HG02763 (cell line): Measurements from ENCODE around the gene TIMM10B.

ENCODE experiments used
- ATAC-seq: cut with Tn5 transposase; IDR thresholded peaks from one replicate; pipeline ENCODE4 v1.9.1; 2021; ENCODE audit warnings: mild to moderate bottlenecking, moderate library complexity; ENCODE audit not compliant: unreplicated experiment

The TIMM10B gene, protein sequence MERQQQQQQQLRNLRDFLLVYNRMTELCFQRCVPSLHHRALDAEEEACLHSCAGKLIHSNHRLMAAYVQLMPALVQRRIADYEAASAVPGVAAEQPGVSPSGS

DNA sequence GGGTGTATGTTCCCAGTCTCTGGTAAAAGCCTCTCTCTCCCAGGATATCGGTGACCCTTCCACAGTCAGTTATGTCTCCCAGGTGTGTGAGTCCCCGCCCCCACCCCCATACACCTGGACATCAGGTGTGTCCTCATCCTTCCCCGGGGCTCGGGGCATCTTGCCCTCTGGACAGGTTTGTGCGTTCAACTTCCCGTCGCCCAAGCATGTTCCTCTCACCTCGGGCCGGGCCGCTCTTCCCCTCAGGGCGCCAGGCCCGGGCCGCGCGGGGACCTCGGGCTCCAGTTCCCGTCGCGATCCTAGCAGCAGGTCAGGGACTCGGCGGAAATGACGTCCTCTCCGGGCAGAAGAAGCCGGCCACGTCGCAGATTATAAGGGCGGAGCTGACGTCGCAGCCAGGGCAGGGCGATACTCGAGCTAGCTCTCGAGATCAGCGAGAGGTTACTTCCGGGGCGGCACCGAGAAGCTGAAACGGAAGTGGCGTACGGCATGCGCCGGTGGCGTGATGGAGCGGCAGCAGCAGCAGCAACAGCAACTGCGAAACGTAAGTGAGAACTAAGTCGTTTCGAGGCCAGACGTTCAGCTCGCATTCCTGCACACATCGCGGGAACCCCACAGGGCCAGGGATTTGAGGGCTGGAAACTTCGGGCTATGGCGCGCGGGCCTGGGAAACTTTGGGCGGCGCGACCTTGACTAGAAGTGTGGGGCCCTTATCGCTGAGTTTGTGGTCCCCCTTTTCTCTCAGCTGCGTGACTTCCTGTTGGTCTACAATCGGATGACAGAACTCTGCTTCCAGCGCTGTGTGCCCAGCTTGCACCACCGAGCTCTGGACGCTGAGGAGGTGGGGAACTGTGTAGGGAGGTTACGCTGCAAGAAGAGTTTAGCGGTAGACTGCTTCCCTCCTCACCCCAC is at the start of gene TIMM10B, which contains the start of gene ARFIP2:
TSS of gene TIMM10B (plus strand) at position 490 of the 912 bp plus-strand sequence. CDS start at position 506, 16 bp downstream.
TSS of gene ARFIP2 (minus strand) at position 320 of the 912 bp plus-strand sequence. CDS start 910 bp downstream, outside the sequence.
- peak; percentile 99 for ATAC-seq

DNA sequence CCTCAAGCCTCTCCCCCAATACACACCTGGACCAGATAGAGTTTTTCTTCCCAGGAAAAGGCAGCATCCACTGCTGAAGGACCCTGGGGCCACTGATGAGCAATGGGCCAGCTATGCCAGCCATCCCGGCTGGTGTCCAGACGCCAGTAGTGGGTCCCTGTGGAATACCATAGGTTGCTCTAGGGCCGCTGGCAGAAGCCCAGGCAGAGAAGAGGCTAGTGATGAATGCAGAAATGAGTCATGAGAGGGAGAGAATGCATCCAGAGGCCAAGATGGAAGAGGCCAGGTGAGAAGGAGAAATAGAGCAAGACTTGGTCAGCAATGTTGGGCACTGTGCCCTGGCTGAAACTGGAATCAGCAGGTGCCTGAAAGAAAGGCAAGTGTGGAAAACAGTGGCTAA is 49.4 kb upstream of the TIMM10B start:
- ATAC-seq = no peak

DNA sequence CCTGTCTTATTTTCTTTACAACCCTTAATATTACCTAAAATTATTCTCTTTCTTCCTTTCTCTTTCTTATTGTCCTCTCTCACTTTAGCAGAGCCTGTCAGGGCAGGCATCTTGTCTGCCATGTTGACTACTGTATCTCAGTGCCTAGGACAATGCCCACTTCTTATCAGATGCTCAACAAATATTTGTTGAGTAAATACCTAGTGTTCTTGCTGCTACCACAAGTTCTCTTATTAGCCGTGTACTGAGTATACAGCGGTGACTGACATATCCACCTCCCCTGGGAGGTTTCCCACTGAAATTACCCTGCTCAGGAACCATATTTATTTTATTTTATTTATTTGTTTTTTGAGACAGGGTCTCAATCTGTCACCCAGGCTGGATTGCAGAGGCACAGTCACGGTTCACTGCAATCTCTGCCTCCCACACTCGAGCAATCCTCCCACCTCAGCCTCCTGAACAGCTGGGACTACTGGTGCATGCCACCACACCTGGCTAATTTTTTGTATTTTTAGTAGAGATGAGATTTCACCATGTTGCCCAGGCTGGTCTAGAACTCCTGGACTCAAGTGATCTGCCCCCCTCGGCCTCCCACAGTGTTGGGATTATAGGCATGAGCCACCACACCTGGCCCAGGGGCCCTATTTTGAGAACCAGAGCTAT is 47.2 kb upstream of the TIMM10B start:
- ATAC-seq = no peak

DNA sequence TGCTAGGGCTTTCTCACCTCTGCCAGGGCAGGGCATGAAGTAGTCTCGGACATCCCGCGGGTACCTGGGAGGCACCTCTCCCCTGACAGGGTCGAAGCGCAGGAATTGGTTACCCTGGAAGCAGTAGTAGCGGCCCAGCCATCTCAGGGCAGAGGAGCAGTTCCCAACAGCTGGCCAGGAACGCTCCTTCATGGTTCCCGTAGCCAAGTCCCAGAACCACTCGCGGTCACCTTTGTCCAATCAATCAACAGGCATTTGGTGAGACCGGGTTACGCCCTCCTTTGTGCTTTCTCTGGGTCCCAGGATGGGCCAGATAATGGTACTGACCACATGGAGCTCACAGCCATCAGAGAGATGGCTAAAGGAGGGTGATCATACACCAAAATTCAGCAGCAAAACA is 43.9 kb upstream of the TIMM10B start:
- ATAC-seq = no peak

DNA sequence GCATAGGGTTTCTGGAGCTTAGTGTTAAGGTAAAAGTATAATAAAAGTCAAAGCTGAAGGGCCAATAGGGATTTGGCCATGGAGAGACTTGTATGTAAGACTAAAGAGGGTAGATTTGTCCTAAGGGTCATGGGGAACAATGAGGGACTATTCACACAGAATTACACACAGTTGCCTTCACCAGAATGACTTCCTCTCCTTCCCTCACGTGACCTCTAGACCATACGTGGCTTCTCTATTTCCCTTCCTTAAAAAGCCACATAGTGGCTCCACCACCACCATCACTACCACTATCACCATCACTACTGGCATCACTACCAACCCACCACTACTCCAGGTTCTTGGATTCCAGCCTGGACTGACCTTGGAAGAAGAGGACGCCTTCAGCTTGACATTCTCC is 43.3 kb upstream of the TIMM10B start:
- ATAC-seq = no peak

DNA sequence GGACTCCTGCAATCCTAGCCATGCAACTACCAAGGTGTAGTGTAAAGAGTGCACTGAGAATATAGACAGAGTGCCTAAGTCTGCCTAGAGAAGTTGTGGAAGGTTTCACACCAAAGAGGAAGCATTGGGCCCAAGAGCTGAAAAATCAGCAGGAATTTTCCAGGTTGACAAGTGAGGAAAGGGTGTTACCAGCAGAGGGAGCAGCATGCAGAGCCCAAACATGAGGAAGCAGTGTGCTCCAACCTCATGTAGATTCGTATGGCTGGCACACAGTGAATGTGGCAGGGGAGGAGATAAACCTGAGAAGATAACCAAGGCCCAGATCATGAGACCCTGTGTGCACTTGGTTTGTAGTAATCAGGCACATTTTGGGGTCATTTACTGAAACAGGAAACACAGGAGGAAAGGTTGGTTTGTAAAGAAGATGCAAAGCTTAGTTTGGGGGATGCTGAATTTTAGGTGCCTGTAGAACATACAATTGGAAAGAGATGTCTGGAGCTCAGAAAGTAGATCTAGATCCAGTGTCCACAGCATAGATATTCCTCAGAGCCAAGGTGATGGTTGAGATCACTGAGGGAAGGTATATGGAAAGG is 42.2 kb upstream of the TIMM10B start:
- no peak for ATAC-seq

DNA sequence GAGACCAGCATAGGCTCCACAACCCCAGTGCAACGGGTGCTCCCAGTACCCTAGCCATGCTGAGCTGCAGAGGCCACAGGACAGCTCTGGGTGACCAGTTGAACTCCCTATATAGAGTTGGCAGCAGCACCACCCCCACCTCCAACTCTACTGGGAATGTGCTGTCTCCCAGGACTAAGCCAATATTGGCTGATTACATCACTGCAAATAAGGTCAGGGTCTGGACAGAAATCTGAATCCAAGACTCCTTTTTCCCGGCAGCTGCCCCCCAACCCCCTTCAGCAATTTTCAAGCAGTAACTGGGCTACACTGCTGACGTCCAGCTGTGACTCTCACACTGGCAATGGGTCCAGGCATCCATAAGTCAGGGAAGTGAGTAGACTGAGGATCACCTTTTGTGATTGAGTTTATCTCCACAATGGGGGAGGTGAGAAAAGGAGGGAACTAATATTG is 40.4 kb upstream of the TIMM10B start, which contains the start of gene HPX:
TSS of gene HPX (minus strand) at position 82 of the 453 bp plus-strand sequence. CDS start at position 58, 24 bp downstream.
- no peak for ATAC-seq

DNA sequence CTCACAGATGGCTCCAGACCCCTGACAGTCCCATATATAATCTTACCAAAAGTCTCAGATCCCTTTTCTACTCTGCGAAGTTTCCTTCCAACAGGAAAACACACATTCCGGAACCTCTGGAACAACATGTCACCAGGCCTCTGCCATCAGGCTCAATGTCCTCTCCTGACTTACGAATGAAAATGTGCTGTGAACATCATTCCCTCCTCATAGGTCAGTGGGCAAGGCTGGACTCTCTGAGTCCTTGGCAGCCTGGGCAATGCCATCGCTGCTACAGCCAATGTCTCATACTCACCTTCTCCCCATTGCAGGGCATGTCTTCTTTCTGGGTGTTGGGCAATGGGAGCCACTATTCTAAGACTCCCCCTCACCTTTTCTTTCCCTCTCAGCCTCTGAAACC is 38.9 kb upstream of the TIMM10B start:
- no peak for ATAC-seq

DNA sequence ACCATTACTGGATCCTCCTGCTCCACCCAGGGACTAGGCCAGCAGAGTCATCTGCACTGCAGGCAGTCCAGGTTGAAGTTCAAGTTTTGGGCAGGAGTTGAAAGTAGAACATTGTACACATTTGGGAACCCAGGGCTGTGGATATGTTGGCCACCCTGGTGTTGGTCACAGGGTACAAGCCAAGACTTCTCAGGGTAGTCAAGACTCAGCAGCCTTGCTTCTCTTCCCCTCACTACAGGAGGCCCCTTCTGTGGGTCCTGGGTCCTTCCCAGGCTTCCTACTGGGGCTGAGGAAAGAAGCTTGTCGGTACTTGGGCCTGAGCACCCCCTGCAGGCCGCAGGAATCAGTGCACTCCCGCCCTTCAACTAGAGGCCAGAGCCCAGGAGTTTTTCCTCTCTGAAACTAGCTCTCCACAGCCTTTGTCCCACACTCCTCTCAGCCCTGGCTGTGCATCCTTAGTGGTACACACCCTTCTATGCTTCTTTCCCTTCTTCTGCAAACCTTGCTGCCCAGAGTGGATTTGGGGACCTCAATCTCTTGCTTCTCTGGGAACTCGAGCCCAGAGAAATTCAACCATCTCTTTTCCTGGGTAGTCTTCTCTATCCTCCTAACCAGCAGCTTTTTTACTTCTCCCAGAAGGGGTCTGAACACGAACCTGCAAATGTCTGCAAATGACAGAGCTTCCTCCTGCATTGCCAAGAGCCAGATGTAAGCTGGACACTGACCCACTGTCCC is 37.9 kb upstream of the TIMM10B start:
- ATAC-seq = peak; percentile 77

DNA sequence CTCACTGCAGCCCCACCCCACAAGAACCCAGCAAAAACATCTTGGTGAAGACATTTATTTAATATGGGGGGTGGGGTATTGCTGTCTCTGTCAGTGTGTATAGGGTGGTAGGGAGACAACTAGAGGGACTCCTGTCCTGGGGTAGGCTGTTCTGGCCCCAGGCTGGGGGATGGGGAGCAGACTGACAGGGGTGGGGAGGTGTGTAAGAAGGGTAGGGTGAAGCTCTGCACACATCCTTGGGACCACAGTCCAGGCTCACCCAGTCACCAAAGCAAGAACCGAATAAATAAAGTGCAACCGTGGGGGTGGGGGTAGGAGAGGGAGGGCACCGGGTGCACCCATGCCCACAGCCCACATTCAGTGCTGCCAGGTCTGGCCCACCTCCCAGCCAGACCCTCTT is 32.7 kb upstream of the TIMM10B start:
- ATAC-seq = no peak

DNA sequence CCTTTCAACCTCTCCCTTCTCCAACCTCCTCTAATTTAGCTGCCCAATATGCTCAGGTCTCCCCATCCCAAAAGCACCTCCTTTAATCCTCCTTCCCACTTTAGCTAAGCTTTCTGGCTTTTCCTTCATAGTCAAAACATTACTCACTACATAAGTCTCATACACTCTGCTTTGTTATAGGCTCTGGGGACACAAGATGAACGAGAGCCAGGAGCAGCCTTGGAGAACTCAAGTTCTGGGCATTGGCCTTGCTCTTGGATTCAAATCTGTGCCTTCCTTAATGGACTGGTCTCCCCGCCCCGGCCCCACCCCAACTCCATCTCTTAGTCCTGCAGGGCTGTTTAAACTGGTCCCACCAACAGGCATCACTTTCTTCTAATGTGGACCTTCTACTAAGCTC is 29.1 kb upstream of the TIMM10B start:
- no peak for ATAC-seq

DNA sequence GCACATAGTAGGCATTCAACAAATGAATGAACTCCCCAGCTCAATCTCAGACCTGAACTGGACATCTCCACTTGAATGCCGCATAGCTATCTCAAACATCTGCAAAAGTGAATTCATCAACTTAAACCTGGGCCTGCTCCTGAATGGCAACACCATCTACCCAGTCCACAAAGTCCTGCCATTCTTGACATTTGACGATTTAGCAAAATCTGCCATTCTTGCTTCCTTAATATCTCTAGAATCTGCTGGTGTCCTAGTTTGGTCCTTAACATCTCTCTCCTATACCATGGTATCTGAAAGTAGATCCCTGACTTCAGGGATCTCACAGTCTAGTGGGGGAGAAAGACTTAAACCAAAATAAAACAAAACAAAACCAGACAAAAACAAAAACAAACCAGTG is 28.1 kb upstream of the TIMM10B start:
- ATAC-seq = no peak

DNA sequence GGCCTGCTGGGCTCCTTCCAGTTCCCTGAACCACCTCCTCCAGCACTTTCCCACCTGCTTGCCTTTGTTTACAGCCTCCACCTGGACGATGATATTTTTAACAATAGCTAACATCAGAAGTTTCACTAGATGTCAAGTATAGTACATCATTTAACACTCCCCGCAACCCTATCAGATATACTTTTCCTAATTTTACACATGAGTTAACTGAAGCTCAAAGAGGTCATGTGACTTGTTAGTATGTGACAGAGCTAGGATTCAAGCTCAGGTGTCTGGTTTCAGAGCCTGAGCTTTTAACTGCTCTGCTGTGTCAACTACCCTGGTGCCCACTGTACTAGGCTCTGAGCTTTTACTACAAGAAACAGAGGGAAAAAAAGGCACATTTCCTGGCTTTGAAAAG is 26.2 kb upstream of the TIMM10B start:
- ATAC-seq = no peak

DNA sequence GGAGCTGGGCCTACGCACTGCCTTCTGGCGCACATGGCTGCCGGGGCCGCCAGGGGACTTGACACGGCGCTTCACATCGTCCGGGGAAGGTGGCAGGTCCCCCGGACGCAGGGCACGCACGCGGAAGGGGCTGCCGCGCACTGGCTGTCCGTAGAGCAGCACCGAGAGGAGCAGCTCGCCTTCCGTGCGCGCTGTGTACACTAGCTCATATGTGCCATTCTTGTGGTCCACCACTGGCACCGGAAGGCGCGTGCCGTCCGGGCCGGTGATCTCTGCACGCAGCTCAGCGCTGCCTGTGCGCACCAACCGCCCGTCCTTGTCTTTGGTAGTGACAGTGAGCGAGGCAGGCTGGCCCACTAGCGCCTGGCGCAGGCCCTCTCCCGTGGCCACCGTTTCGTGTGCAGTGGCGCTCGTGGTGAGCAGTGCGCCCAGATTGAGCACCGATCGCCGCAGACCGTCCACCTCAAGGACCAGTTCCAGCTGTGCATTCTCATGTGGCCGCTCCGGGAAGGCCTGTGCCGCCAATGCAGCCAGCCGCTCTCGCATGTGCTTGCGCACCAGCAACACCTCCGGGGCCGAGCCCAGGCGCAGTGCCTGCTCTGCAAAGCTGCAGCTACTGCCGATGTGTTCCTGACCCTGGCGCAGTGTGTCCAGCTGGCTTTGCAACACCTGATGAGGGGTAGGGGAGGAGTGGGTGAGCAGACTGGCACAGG is 24.8 kb upstream of the TIMM10B start:
- no peak for ATAC-seq

DNA sequence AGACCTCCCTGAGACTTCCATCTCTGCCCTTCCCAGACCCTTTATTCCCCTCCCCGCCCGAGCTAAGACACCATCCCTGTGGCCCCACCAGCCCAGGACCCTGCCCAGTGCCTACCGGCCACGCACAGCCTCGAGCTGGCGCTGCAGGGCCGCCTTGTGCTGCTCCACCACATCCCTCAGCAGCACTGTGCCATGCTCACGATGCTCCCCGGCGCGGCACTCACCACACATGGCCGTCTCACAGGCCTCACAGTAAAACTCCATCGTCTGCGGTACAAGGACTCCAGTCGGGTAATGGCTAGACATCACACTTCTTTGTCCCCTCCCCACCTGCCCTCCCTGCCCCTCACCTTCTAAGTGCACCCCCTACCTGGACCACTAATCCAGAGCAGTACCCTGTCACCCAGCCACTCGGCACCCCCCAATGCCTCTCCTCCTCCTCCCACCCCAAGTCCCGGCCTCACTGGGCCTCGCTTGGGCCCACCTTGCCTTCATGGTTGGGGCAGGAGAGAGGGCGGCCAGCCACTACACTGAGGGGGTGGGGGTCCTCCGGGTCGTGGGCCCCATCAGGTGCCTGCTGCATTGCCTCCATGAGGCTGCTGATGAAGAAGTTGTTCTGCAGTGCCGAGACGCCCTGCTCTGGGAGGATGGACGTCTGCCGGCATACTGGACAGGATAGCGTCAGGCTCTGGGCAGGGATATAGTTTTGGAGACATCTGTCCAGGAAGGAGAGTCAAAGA is 23.6 kb upstream of the TIMM10B start:
- no peak for ATAC-seq

DNA sequence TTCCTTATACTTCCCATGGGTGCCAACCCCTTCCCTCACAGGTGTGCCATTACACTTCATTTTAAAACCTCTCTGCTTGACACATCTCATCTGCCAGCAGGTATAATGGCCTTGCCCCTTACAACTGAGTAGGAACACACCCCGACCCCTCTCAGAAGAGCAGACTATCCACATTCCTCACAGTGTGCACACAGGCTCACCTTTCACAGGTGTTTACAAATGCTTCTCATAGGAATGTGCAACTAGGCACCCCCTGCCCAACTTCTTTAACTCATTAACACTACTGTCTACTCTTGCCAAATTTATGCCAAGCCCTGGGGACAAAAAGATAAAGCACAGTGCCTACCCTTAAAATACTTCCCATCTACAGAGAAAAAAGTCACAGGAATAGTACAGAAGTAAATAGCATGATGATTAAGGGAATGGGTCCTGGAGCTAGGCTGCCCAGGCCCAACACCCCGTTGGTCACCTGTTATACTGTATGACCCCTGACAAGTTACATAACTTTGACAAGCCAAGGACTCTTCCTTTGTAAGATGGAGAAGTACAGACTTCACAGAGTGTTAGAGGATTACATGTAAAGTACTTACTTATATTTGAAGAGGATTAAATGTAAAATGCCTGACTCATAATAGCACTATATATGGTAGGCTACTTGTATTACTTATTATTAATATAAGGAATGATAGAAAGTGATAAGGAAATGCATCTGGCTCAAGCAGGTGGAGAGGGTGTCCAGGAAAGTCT is 22.8 kb upstream of the TIMM10B start:
- ATAC-seq = no peak

DNA sequence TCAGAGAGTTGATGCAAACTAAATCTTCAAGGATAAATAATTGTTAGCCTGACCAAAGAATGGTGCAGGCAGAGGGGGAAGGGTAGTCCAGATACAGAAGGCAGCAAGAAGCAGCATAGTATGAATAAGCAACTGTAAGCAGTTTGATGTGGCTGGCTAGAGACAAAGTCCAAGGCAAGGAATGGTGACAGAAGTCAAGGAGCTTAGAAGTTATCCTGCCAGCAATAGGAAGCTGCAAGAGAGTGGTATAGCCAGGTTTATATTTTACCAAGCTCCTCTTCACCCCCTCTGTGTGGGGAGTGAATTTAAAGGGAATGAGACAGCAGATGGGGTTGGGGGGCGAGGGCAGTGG is 22.2 kb upstream of the TIMM10B start:
- ATAC-seq = no peak

DNA sequence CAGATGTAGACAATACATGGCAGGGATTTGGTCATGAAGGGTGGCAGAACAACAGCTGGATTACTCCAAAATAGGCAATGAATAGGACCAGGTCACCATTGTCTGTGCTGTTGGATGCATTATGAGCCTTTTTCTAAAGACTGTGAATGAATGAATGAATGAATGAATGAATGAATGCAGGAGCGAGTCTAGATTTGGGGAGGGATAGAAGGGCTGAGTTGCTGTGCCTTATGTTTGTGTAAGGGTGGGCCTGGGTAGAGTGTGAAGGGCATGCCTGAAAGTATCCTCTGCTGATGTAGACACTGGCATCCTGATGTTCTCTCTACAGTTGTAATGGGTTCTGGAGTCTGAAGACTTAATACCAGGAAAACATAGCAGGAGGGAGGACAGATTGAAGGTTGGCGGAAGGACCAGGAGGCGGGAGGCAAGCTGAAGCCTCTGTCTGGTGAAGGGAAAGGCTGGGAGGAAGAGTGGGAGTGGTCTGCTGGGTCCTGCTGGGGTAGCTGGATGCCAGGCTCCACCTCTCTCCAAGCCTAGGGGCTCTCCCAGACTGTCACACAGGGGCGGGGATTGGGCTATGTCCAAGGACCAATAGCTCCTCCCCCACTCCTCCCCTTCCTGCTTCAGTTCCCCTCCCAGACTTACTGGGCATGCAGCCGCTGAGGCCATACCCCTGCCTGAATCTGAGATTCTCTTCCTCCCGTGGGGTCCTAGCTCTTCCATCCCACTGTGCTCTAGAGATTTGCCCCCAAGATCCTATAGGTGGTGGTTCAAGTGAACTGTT is 12.4 kb upstream of the TIMM10B start:
- ATAC-seq = peak; percentile 51
